HepG2 (cell line): ENCODE measurements around the gene BRPF1. TPM values are rescaled to one million over a fixed set of nuclear protein-coding genes. Genes with fewer than 3 reads are reported as not detected.
A peak's percentile ranks its signal among the peaks of the same experiment; 100 is the strongest.

ENCODE experiments used
- ATAC-seq: fragments of 200-7000 bp; cut with Tn5 transposase; 3 replicates; pipeline ENCODE4 v1.9.1; 2020; ENCODE audit warnings: mild to moderate bottlenecking, moderate library complexity
- BruUV-seq: library from RNA; stranded (reverse); fragments of 400-500 nt; replicated peaks from 2 replicates; lab custom pipeline; 2021; lab: Mats Ljungman, UMichigan
- CTCF ChIA-PET: fragments of 300-600 bp; formaldehyde crosslinking; extraction: SDS; loops from one replicate; lab custom pipeline; 2021; ENCODE audit warnings: low total read pairs, inconsistent platforms, low intra/inter-chr PET ratio; lab: Yijun Ruan, JAX
- POLR2A ChIA-PET: fragments of 350-600 bp; sonication (Branson Sonifier 250); formaldehyde crosslinking; loops from one replicate; lab custom pipeline; 2020; ENCODE audit warnings: antibody characterized with exemption, inconsistent platforms; lab: Yijun Ruan, JAX
- DNase-seq: peaks from one replicate; pipeline ENCODE4 v3.0.0-alpha.2; 2015; ENCODE audit warnings: low spot score
- FAIRE-seq: peaks from 3 replicates; lab custom pipeline; 2011; peaks lifted over from hg19 to GRCh38; lab: Jason Lieb, UNC
- H2AFZ ChIP-seq: one replicate; pipeline ENCODE4 v1.6.1; 2011; ENCODE audit warnings: low read length, inconsistent platforms
- H3K27ac ChIP-seq: fragments of 300-600 bp; 3 replicates; pipeline ENCODE4 v1.8.0; 2011; ENCODE audit warnings: mixed run types, mild to moderate bottlenecking, mixed read lengths, low read length, inconsistent platforms; ENCODE audit not compliant: insufficient read depth; ENCODE audit errors: extremely low read length
- H3K27me3 ChIP-seq, 2 experiments: fragments of 200-600 bp in 1 of 2; 2 replicates in 1 of 2; 3 replicates in 1 of 2; pipeline versions ENCODE4 v1.6.0 to v1.8.0; 2011; ENCODE audit warnings: low read length in 2 of 2, mild to moderate bottlenecking in 2 of 2, moderate library complexity in 2 of 2, inconsistent platforms in 1 of 2; ENCODE audit not compliant: insufficient read depth in 2 of 2, control insufficient read depth in 1 of 2
- H3K36me3 ChIP-seq, 2 experiments: fragments of 200-600 bp in 1 of 2; replicated peaks in 1 of 2; 2 replicates in 1 of 2; 3 replicates in 1 of 2; pipeline versions ENCODE4 v1.5.1 to v1.8.0; 2011; ENCODE audit warnings: low read length in 2 of 2, inconsistent platforms in 1 of 2; ENCODE audit not compliant: insufficient read depth in 2 of 2, control insufficient read depth in 1 of 2
- H3K4me1 ChIP-seq: 2 replicates; pipeline ENCODE4 v1.5.1; 2012; ENCODE audit warnings: low read length, inconsistent platforms; ENCODE audit not compliant: insufficient read depth
- H3K4me2 ChIP-seq: 2 replicates; pipeline ENCODE4 v1.6.0; 2011; ENCODE audit warnings: low read depth, low read length, inconsistent platforms
- H3K4me3 ChIP-seq, 3 experiments: fragments of 200-600 bp in 1 of 3; sonication (generic), shearing (Covaris generic) in 1 of 3; replicated peaks in 1 of 3; 2 replicates each; pipeline ENCODE4 v1.5.1; 2011 to 2016; ENCODE audit warnings: low read length in 3 of 3, inconsistent platforms in 2 of 3, low read depth in 2 of 3, mild to moderate bottlenecking in 2 of 3, control low read depth in 1 of 3, mixed read lengths in 1 of 3; ENCODE audit not compliant: insufficient read depth in 1 of 3
- H3K79me2 ChIP-seq: one replicate; pipeline ENCODE4 v1.6.1; 2011; ENCODE audit warnings: low read length, inconsistent platforms; ENCODE audit not compliant: insufficient read depth
- H3K9ac ChIP-seq: 2 replicates; pipeline ENCODE4 v1.6.0; 2011; ENCODE audit warnings: mild to moderate bottlenecking, low read depth, low read length, inconsistent platforms; ENCODE audit not compliant: insufficient read depth
- H3K9me3 ChIP-seq: 2 replicates; pipeline ENCODE4 v1.5.1; 2012; ENCODE audit warnings: mild to moderate bottlenecking, low read length
- H4K20me1 ChIP-seq: 2 replicates; pipeline ENCODE4 v1.6.0; 2011; ENCODE audit warnings: inconsistent platforms, mild to moderate bottlenecking, low read length, moderate library complexity; ENCODE audit not compliant: insufficient read depth
- AGO2 ChIP-seq: fragments of 200-400 bp; formaldehyde crosslinking; optimal IDR thresholded peaks from 2 replicates; pipeline ENCODE3; 2017; ENCODE audit warnings: mild to moderate bottlenecking, low read depth, low read length, moderate library complexity
- ARNT2 ChIP-seq: sonication (generic); formaldehyde crosslinking; IDR thresholded peaks from 2 replicates; pipeline ENCODE4 v1.8.0; 2022; ENCODE audit warnings: mild to moderate bottlenecking, low read depth, missing genetic modification reagents, moderate library complexity
- DNMT3B ChIP-seq: conservative IDR thresholded peaks from 2 replicates; pipeline ENCODE4 v1.6.1; 2016; ENCODE audit warnings: missing biosample characterization, control low read depth
- FIP1L1 ChIP-seq: fragments of 200-400 bp; formaldehyde crosslinking; IDR thresholded peaks from 2 replicates; pipeline ENCODE4 v1.6.1; 2018; ENCODE audit warnings: low read depth, mild to moderate bottlenecking, low read length, moderate library complexity, borderline replicate concordance; ENCODE audit not compliant: insufficient read depth
- HCFC1 ChIP-seq: fragments of 150-350 bp; IDR thresholded peaks from 2 replicates; pipeline ENCODE4 v1.6.1; 2014; ENCODE audit warnings: low read depth, low read length
- IRX3 ChIP-seq: sonication (generic); formaldehyde crosslinking; IDR thresholded peaks from 2 replicates; pipeline ENCODE4 v1.8.1; 2023; ENCODE audit warnings: mild to moderate bottlenecking, low read depth, missing genetic modification reagents, borderline replicate concordance
- POLR2G ChIP-seq: fragments of 200-400 bp; formaldehyde crosslinking; IDR thresholded peaks from 2 replicates; pipeline ENCODE4 v1.6.1; 2018; ENCODE audit warnings: mild to moderate bottlenecking, low read depth, low read length, moderate library complexity
- TEAD3 ChIP-seq: optimal IDR thresholded peaks from 2 replicates; pipeline ENCODE3; 2016; ENCODE audit warnings: borderline replicate concordance
- ZFP41 ChIP-seq: sonication (generic); formaldehyde crosslinking; IDR thresholded peaks from 2 replicates; pipeline ENCODE4 v1.4.0; 2020; ENCODE audit warnings: mild to moderate bottlenecking, missing genetic modification reagents, borderline replicate concordance
- ZFY ChIP-seq: sonication (generic); formaldehyde crosslinking; IDR thresholded peaks from 2 replicates; pipeline ENCODE4 v1.4.0; 2020; ENCODE audit warnings: missing genetic modification reagents
- ZMAT5 ChIP-seq: sonication (generic); formaldehyde crosslinking; IDR thresholded peaks from 2 replicates; pipeline ENCODE4 v1.5.0; 2020; ENCODE audit warnings: mild to moderate bottlenecking, low read depth, missing genetic modification reagents, borderline replicate concordance
- ZMYM2 ChIP-seq: sonication (generic); formaldehyde crosslinking; IDR thresholded peaks from 2 replicates; pipeline ENCODE4 v1.8.0; 2022; ENCODE audit warnings: mild to moderate bottlenecking, missing genetic modification reagents
- ZNF232 ChIP-seq: sonication (generic); formaldehyde crosslinking; IDR thresholded peaks from 2 replicates; pipeline ENCODE4 v1.4.0; 2020; ENCODE audit warnings: missing genetic modification reagents, borderline replicate concordance
- WGBS: methylation state at CpG from one replicate; pipeline ENCODE4 v1.1.6; 2017; ENCODE audit warnings: low lambda C conversion rate; 5-methylcytosine and 5-hydroxymethylcytosine counted together
- in situ Hi-C: cut with HindIII; loops from 2 replicates; pipeline ENCODE4 v1.10.0; 2017; ENCODE audit warnings: low pct_unique_long_range_greater_than_20kb; ENCODE audit not compliant: extremely low pct_ligation_motif_present
- intact Hi-C: fragments of 100-400 bp; cut with micrococcal nuclease; formaldehyde crosslinking; loops from one replicate; pipeline ENCODE4 v1.10.0; 2022; ENCODE audit not compliant: unreplicated experiment
- polyA plus RNA-seq, 8 experiments: library from polyadenylated mRNA; depleted of rRNA in 3 of 8; stranded (reverse) in 7 of 8; unstranded in 1 of 8; fragments of >200 nt; fragmentation: Illumina TruSeq in 4 of 8; extraction: Trizol in 4 of 8; gene quantifications; 2 replicates each; pipeline versions ENCODE4 v1.2.1 to v1.2.3, GENCODE V29; 2011 to 2016; ENCODE audit warnings: low read depth in 4 of 8, missing spikeins in 1 of 8, mixed read lengths in 1 of 8; ENCODE audit not compliant: insufficient read depth in 1 of 8
- total RNA-seq, 5 experiments: library from RNA; depleted of rRNA; stranded (reverse); fragments of >200 nt; fragmentation: Illumina TruSeq; extraction: Trizol; gene quantifications; 2 replicates each; pipeline ENCODE4 v1.2.3, GENCODE V29; 2016; ENCODE audit warnings: low read depth in 1 of 5
- TF ChIP-seq, protein P1 (sequence below): sonication (generic); formaldehyde crosslinking; IDR thresholded peaks from 2 replicates; pipeline ENCODE4 v1.4.0; 2020; ENCODE audit warnings: missing genetic modification reagents, borderline replicate concordance

Gene BRPF1
- total and polyA plus RNA-seq, 2 of the 13 experiments (the other 11 are each of a cell fraction or from before 2014, with no cell fraction given): 7.3 to 10.0 TPM

DNA sequence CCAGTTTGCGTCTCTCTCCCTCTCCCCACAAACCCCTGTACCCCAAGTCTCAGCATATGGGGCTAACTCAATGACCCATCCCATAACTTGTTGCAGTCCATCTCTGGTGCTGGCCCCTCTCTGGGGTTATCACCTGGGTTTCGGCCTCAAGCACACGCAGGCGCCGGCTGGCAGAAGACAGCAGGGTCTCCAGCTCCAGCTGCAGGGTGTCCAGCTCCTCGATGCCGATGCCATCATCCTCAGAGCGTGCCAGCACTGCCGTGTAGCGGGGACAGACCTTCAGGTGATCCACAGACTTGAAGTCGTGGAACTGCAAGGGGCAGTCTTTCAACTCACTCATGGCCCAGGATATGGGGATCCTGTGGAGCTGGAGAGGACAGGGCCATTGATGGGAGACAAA lies 59.6 kb downstream of the BRPF1 start:
- Histone ChIP-seq H3K4me3 (peak overlapping the region in 2 of 3 experiments; percentile 93; a peak in 2 of 6 replicates), H3K27ac (no peak overlapping the region), H3K79me2 (peaks cover 30% of the 10 kb centered on the region), H3K9ac (peak overlapping the region; percentile 95), H3K36me3 (peaks cover 9 to 41% of the 10 kb centered on the region in 2 experiments; a peak in 4 of 5 replicates), H3K4me1 (peaks cover 28% of the 10 kb centered on the region), H4K20me1 (no peaks in the 10 kb centered on the region; the same call in 1 of the 2 replicates), H3K4me2 (peak overlapping the region; percentile 92), H3K27me3 (peaks cover 0 to 5% of the 10 kb centered on the region in 2 experiments; a peak in 1 of 5 replicates), H3K9me3 (no peaks in the 10 kb centered on the region), H2AFZ (no peak overlapping the region)
- TF ChIP-seq IRX3 (CRISPR knock-in tag): peak; percentile 8; the same call in 1 of the 2 replicates
- peak; percentile 45 for TF ChIP-seq AGO2
- no peak for TF ChIP-seq TEAD3 (CRISPR knock-in tag)
- 0 out of 2 replicates have a peak, but pooled peaks have one; percentile 39 for TF ChIP-seq ARNT2
- DNase-seq (no peak), FAIRE-seq (no peak), ATAC-seq (no peak)
- BruUV-seq: no TSS peak
- WGBS: 97% methylated on average over 9 of the region's 11 CpGs
- ChIA-PET POLR2A (no interaction called here), CTCF (no interaction called here)
- intact Hi-C loops: no loop called here
- in situ Hi-C loops: no loop called here

- in situ Hi-C loops: no loop called here
- no peaks in the 10 kb centered on the region; the same call in 1 of the 2 replicates for H4K20me1 ChIP-seq
- H3K4me2 ChIP-seq: peak overlapping the region; percentile 92
- no peak overlapping the region for H2AFZ ChIP-seq
- H3K36me3 ChIP-seq: peaks cover 6 to 34% of the 10 kb centered on the region in 2 experiments; a peak in 3 of 5 replicates
- H3K4me1 ChIP-seq: peaks cover 28% of the 10 kb centered on the region
- peak overlapping the region; percentile 97 for H3K27ac ChIP-seq
- H3K4me3 ChIP-seq: peak overlapping the region; percentile 72 to 93 (median 93)
- H3K9ac ChIP-seq: peak overlapping the region; percentile 95
- DNase-seq: no peak
- peaks cover 0 to 5% of the 10 kb centered on the region in 2 experiments; a peak in 1 of 5 replicates for H3K27me3 ChIP-seq
- ChIA-PET CTCF (no interaction called here), POLR2A (interaction anchor here (1.0 to 1.8 kb wide), 13 partner anchors 8 to 456 kb away, joined by 4 to 33 read pairs (median 8); partner anchors contain the start of genes BRPF1, CAMK1, IL17RC and OGG1)
- TSS peak; percentile 71 for BruUV-seq
- H3K79me2 ChIP-seq: peaks cover 32% of the 10 kb centered on the region
- no peak for FAIRE-seq
- no peak for ATAC-seq
- intact Hi-C loops: loop anchor here (2.0 kb wide), 1 partner anchor 61 kb away; the partner anchor contains the start of gene BRPF1
- WGBS: 17% methylated on average over 14 of the region's 14 CpGs
- H3K9me3 ChIP-seq: no peaks in the 10 kb centered on the region
- TF ChIP-seq ZFP41 (CRISPR knock-in tag) (no peak), DNMT3B (CRISPR knock-in tag) (no peak), POLR2G (peak; percentile 79), ZNF232 (CRISPR knock-in tag) (0 out of 2 replicates have a peak, but pooled peaks have one; percentile 29), IRX3 (CRISPR knock-in tag) (peak; percentile 2; the same call in 1 of the 2 replicates), ZFY (CRISPR knock-in tag) (peak; percentile 47; the same call in 1 of the 2 replicates), FIP1L1 (no peak), ZMYM2 (CRISPR knock-in tag) (peak; percentile 65), ZMAT5 (no peak), HCFC1 (no peak)
- TF ChIP-seq, protein P1, sequence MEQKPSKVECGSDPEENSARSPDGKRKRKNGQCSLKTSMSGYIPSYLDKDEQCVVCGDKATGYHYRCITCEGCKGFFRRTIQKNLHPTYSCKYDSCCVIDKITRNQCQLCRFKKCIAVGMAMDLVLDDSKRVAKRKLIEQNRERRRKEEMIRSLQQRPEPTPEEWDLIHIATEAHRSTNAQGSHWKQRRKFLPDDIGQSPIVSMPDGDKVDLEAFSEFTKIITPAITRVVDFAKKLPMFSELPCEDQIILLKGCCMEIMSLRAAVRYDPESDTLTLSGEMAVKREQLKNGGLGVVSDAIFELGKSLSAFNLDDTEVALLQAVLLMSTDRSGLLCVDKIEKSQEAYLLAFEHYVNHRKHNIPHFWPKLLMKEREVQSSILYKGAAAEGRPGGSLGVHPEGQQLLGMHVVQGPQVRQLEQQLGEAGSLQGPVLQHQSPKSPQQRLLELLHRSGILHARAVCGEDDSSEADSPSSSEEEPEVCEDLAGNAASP: 0 out of 2 replicates have a peak, but pooled peaks have one; percentile 43
These were observed 60.4 kb downstream of the BRPF1 start for GRCh38 chr3:9791790-9792404.
